ENCODE results near the gene GTF3C5. TPM values are rescaled to one million over a fixed set of nuclear protein-coding genes. Genes with fewer than 3 reads are reported as not detected.

Gene GTF3C5
- total RNA-seq, 2 experiments from 2014 or later: 49.0 to 52.4 TPM

DNA sequence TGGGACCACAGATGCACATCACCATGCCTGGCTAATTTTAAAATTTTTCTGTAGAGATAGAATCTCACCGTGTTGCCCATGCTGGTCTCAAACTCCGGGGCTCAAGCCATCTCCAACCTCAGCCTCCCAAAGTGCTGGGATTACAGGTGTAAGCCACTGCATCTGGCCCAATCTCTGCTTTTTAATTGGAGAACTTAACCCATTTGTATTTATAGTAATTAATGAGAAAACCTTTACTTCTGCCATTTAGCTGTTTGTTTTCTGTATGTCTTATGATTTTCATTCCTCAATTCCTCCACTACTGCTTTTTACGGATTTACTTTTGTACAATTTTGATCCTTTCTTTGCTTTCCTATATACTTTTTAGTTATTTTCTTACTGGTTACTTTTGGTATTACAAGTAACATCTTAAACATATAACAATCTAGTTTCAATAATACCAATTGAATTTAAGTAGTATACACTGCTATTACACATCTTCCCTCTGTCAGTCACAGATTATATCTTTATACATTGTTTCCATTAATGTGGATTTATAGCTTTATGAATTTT lies 64.1 kb downstream of the GTF3C5 start:
- Mint-ChIP-seq H3K27me3 (no peaks in the 10 kb centered on the region), H3K9me3 (peaks cover 3% of the 10 kb centered on the region), H3K27ac (no peak overlapping the region), H3K4me1 (ENCODE audit: low read depth) (no peaks in the 10 kb centered on the region), H3K36me3 (ENCODE audit: low read depth) (peaks cover 50% of the 10 kb centered on the region), H3K4me3 (no peak overlapping the region)
- peaks cover 3 to 34% of the 10 kb centered on the region in 2 experiments for H3K9me3 ChIP-seq (ENCODE audit: control insufficient read depth in 1 of 2, insufficient read depth in 1 of 2, low read length in 2 of 2)
- TF ChIP-seq, protein P1, sequence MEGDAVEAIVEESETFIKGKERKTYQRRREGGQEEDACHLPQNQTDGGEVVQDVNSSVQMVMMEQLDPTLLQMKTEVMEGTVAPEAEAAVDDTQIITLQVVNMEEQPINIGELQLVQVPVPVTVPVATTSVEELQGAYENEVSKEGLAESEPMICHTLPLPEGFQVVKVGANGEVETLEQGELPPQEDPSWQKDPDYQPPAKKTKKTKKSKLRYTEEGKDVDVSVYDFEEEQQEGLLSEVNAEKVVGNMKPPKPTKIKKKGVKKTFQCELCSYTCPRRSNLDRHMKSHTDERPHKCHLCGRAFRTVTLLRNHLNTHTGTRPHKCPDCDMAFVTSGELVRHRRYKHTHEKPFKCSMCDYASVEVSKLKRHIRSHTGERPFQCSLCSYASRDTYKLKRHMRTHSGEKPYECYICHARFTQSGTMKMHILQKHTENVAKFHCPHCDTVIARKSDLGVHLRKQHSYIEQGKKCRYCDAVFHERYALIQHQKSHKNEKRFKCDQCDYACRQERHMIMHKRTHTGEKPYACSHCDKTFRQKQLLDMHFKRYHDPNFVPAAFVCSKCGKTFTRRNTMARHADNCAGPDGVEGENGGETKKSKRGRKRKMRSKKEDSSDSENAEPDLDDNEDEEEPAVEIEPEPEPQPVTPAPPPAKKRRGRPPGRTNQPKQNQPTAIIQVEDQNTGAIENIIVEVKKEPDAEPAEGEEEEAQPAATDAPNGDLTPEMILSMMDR (IDR thresholded peaks at IDR 0.05): peak; percentile 7
- H3K27me3 ChIP-seq (ENCODE audit: control insufficient read depth in 1 of 2, insufficient read depth in 2 of 2, low read length in 2 of 2): no peaks in the 10 kb centered on the region
- H3K27ac ChIP-seq (ENCODE audit: low read depth in 1 of 2, low read length in 2 of 2): no peak overlapping the region
- POLR2A ChIA-PET: interaction anchor here (1.3 kb wide), 1 partner anchor 54 kb away, joined by 4 read pairs; no protein-coding TSS in a partner anchor
- DNase-seq (no peak), ATAC-seq (ENCODE audit: poor library complexity) (no peak)
- no peak overlapping the region for H3K4me3 ChIP-seq (ENCODE audit: low read length)
- no peaks in the 10 kb centered on the region for H3K4me1 ChIP-seq (ENCODE audit: insufficient read depth, low read length)
- intact Hi-C loops (cut with DNase I, micrococcal nuclease): no loop called here
- CTCF ChIA-PET: interaction anchor here (1.5 to 2.9 kb wide), 3 partner anchors 49 to 54 kb away, joined by 6 to 12 read pairs (median 7); no protein-coding TSS in a partner anchor
- peaks cover 31% of the 10 kb centered on the region for H3K36me3 ChIP-seq (ENCODE audit: insufficient read depth, low read length)

DNA sequence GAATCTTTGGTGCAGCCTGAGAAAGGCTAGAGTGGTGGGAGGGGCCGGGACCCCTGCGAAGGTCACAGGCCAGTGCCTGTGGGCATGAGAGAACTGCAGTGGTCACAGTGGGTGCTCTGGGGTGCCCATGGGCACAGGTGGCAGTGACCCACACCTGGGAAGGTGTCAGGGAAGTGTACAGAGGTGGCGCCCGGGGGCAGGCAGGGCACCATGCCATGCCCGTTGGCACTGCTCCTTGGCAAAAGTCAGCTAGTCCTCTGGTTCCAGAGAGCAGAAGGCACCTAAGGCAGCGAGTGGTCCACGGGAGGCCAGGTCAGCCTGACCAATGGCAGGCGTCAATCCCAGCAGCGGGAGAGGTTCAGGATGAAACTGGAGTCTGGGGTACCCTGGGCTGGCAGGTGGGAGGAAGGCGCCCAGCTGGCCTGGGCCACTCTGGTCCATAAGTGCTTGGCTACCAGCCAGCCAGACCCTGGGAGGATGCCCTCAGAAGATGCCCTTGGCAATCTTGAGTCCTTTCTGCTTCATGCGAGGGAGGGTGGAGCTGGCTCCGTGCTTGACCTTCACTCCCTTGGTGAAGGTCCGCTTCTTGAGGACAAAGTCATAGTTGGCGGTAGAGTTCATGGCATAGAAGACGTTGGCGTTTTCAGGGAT lies 67.4 kb downstream of the GTF3C5 start:
- H3K36me3 Mint-ChIP-seq (ENCODE audit: low read depth): peaks cover 81% of the 10 kb centered on the region
- H3K27ac Mint-ChIP-seq: peak overlapping the region; percentile 30
- ATAC-seq (ENCODE audit: poor library complexity): no peak
- H3K9me3 Mint-ChIP-seq: peaks cover 3% of the 10 kb centered on the region
- Histone ChIP-seq H3K4me1 (ENCODE audit: insufficient read depth, low read length) (no peaks in the 10 kb centered on the region), H3K4me3 (ENCODE audit: low read length) (no peak overlapping the region), H3K27ac (ENCODE audit: low read depth in 1 of 2, low read length in 2 of 2) (no peak overlapping the region), H3K36me3 (ENCODE audit: insufficient read depth, low read length) (peaks cover 64% of the 10 kb centered on the region), H3K27me3 (ENCODE audit: control insufficient read depth in 1 of 2, insufficient read depth in 2 of 2, low read length in 2 of 2) (no peaks in the 10 kb centered on the region), H3K9me3 (ENCODE audit: control insufficient read depth in 1 of 2, insufficient read depth in 1 of 2, low read length in 2 of 2) (peaks cover 3 to 34% of the 10 kb centered on the region in 2 experiments)
- ChIA-PET CTCF (interaction anchor here (6.0 kb wide), 1 partner anchor 50 kb away, joined by 39 read pairs; no protein-coding TSS in a partner anchor), POLR2A (no interaction called here)
- H3K4me1 Mint-ChIP-seq (ENCODE audit: low read depth): no peaks in the 10 kb centered on the region
- H3K27me3 Mint-ChIP-seq: no peaks in the 10 kb centered on the region
- TF ChIP-seq, protein P1 (IDR thresholded peaks at IDR 0.05): no peak
- intact Hi-C loops (cut with DNase I, micrococcal nuclease): no loop called here
- H3K4me3 Mint-ChIP-seq: no peak overlapping the region
- DNase-seq: peak in 1 of 14 experiments; percentile 24

DNA sequence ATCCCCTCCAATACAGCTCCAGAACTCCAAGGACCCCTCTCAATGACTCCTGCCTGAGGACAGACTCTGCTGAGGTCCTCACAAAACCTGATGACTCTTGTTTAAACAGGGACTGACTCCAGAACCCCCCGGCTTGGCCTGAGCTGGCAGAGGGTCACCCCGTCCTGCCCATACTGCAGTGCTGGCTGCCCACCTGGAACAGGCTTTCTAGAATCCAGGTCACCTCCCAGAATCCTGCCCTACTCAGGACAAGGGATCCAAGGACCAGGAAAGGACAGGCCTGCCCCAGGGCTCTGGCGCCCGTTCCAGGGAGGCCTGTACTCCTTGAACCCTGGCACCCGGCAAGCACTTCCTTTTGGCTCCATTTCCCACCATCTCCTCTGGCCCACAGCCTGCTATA lies 68.1 kb downstream of the GTF3C5 start:
- H3K4me1 Mint-ChIP-seq (ENCODE audit: low read depth): no peaks in the 10 kb centered on the region

More for the DNA sequence above, 68.1 kb downstream of the GTF3C5 start:
- Histone ChIP-seq H3K27ac (ENCODE audit: low read depth in 1 of 2, low read length in 2 of 2) (no peak overlapping the region), H3K27me3 (ENCODE audit: control insufficient read depth in 1 of 2, insufficient read depth in 2 of 2, low read length in 2 of 2) (no peaks in the 10 kb centered on the region), H3K4me3 (ENCODE audit: low read length) (no peak overlapping the region), H3K9me3 (ENCODE audit: control insufficient read depth in 1 of 2, insufficient read depth in 1 of 2, low read length in 2 of 2) (peaks cover 3 to 34% of the 10 kb centered on the region in 2 experiments), H3K4me1 (ENCODE audit: insufficient read depth, low read length) (no peaks in the 10 kb centered on the region), H3K36me3 (ENCODE audit: insufficient read depth, low read length) (peaks cover 70% of the 10 kb centered on the region)
- Mint-ChIP-seq H3K4me3 (no peak overlapping the region), H3K36me3 (ENCODE audit: low read depth) (peaks cover 85% of the 10 kb centered on the region), H3K27me3 (no peaks in the 10 kb centered on the region), H3K27ac (no peak overlapping the region), H3K9me3 (peaks cover 3% of the 10 kb centered on the region)
- DNase-seq: no peak
- intact Hi-C loops (cut with DNase I, micrococcal nuclease): no loop called here
- ChIA-PET CTCF (interaction anchor here (6.0 kb wide), 1 partner anchor 50 kb away, joined by 39 read pairs; no protein-coding TSS in a partner anchor), POLR2A (no interaction called here)
- TF ChIP-seq, protein P1 (IDR thresholded peaks at IDR 0.05): no peak
- ATAC-seq (ENCODE audit: poor library complexity): no peak
